Measurements from ENCODE around the gene SLC35F3. TPM values are rescaled to one million over a fixed set of nuclear protein-coding genes. Genes with fewer than 3 reads are reported as not detected.
"Not testable (repeated sequence)": the region's sequence is repeated elsewhere in the genome, so short reads cannot be mapped to it uniquely, and the experiment has no call there.

The SLC35F3 gene
- total and polyA plus RNA-seq, 8 donors, result 1.4 to 7.1 (median 2.5) TPM

DNA sequence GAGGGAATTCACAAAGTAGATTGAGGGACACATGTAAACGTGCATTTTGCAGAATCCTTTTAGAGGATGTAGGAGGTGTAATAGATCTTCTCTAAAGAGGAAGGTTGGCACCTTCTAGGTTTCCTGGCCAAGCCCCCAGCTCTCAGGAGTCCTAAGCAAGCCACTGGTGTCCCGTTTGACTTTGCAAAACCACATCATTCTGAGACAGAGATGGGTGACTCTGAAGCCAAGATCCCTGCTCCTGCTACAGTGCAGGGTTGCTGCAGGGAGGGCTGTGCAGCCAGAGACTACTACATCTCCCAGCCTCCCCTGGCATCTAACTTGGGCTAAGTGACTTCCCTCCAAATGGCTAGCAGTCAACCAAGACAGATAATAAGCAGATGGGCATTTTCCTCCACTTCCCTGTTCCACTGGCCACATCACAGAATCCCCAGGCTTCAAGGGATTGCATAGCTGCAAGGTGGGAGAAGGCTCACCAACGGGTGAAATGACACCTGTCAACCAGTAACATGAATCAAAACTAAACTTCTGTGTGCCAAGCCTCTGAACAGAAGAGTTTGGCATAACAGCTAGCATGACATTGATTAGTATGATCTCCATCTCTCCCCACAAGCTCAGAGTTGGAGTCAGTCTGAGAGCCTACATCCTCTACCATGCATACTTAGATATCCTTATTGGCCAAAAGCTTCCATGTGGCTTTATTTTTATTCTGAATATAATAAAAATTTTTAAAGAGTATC lies 339.2 kb downstream of the SLC35F3 start:
- no peak for ATAC-seq
- H3K9me3 ChIP-seq, result no peaks in the 10 kb centered on the region
- intact Hi-C loops (cut with DNase I), result no loop called here
- TF ChIP-seq, protein P1, sequence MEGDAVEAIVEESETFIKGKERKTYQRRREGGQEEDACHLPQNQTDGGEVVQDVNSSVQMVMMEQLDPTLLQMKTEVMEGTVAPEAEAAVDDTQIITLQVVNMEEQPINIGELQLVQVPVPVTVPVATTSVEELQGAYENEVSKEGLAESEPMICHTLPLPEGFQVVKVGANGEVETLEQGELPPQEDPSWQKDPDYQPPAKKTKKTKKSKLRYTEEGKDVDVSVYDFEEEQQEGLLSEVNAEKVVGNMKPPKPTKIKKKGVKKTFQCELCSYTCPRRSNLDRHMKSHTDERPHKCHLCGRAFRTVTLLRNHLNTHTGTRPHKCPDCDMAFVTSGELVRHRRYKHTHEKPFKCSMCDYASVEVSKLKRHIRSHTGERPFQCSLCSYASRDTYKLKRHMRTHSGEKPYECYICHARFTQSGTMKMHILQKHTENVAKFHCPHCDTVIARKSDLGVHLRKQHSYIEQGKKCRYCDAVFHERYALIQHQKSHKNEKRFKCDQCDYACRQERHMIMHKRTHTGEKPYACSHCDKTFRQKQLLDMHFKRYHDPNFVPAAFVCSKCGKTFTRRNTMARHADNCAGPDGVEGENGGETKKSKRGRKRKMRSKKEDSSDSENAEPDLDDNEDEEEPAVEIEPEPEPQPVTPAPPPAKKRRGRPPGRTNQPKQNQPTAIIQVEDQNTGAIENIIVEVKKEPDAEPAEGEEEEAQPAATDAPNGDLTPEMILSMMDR (IDR thresholded peaks at IDR 0.05), result no peak
- no peaks in the 10 kb centered on the region for H3K36me3 ChIP-seq
- no peaks in the 10 kb centered on the region for H3K4me1 ChIP-seq
- DNase-seq, result no peak
- H3K27ac ChIP-seq, result no peak overlapping the region
- H3K27me3 ChIP-seq, result no peaks in the 10 kb centered on the region
- FAIRE-seq, result no peak
- 45 to 53% methylated on average over 3 of the region's 3 CpGs for WGBS, 2 donors
- H3K4me3 ChIP-seq, result no peak overlapping the region

DNA sequence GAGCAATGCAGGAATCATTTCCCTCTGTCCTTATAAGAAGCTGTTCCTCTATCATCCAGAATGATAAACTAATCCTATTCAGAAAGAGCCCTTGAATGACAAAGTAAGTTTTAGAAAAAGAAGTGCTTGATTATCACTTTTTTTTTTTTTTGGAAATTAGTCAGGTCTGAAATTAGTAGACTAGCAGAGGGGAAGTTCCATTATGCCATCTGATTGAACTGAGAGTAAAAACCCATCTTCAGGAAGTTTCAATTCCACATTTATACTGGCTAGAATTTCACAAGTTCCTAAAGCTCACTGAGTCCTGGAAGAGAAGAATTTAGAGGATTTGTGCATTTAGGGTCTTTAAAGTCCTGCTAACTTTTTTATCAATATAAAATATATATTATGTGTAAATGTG lies 340.0 kb downstream of the SLC35F3 start:
- H3K27me3 ChIP-seq, result no peaks in the 10 kb centered on the region
- no peaks in the 10 kb centered on the region for H3K9me3 ChIP-seq
- TF ChIP-seq, protein P1 (IDR thresholded peaks at IDR 0.05), result no peak
- H3K36me3 ChIP-seq, result no peaks in the 10 kb centered on the region
- no peak for FAIRE-seq
- DNase-seq, result no peak
- no peak overlapping the region for H3K27ac ChIP-seq
- peak in 1 of 4 donors; percentile 39 for ATAC-seq
- H3K4me1 ChIP-seq, result no peaks in the 10 kb centered on the region
- H3K4me3 ChIP-seq, result no peak overlapping the region
- intact Hi-C loops (cut with DNase I), result no loop called here

DNA sequence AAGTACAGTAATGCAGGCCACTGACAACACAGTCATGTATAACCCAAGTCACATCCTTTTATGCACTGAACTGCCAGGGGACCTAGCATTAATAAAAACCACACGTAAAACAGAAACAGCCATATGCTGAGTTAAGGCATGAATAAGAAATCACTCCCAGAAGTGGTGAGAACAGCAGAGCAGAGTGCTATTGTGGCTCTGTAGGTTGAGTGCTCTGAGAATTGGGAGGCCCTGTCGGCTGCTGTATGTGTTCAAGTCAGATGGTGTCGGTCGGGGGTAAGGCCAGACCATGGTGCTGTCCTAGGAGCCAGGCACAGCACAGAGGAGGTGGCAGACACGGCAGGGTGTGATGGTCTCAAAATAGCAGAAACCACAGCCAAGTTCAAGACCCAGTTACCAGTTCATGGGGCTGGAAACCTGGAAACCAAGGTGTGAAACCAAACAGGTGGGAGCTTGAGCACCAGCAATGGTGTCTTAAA lies 342.2 kb downstream of the SLC35F3 start:
- Histone ChIP-seq H3K27ac (no peak overlapping the region), H3K9me3 (no peaks in the 10 kb centered on the region), H3K27me3 (no peaks in the 10 kb centered on the region), H3K4me1 (no peaks in the 10 kb centered on the region), H3K4me3 (no peak overlapping the region), H3K36me3 (no peaks in the 10 kb centered on the region)
- no peak for DNase-seq
- FAIRE-seq, result no peak
- intact Hi-C loops (cut with DNase I), result no loop called here
- ATAC-seq, result no peak
- TF ChIP-seq, protein P1 (IDR thresholded peaks at IDR 0.05), result no peak
- WGBS, 2 donors, result 90% methylated on average over 5 of the region's 5 CpGs

DNA sequence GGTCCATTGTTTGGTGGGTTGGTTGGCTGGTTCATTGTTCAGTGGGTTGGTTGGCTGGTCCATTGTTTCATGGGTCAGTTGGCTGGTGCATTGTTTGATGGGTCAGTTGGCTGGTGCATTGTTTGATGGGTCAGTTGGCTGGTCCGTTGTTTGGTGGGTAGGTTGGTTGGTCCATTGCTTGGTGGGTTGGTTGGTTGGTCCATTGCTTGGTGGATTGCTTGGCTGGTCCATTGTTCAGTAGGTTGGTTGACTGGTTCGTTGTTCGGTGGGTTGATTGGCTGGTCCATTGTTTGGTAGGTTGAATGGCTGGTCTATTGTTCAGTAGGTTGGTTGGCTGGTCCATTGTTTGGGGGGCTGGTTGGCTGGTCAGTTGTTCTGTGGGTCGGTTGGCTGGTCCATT lies 343.3 kb downstream of the SLC35F3 start:
- DNase-seq; H3K9me3 ChIP-seq; FAIRE-seq; H3K4me3 ChIP-seq; H3K36me3 ChIP-seq; H3K4me1 ChIP-seq; H3K27me3 ChIP-seq; H3K27ac ChIP-seq; intact Hi-C loops (cut with DNase I); ATAC-seq: not testable (repeated sequence)
- WGBS, 2 donors, result 76 to 84% methylated on average over 4 of the region's 4 CpGs

DNA sequence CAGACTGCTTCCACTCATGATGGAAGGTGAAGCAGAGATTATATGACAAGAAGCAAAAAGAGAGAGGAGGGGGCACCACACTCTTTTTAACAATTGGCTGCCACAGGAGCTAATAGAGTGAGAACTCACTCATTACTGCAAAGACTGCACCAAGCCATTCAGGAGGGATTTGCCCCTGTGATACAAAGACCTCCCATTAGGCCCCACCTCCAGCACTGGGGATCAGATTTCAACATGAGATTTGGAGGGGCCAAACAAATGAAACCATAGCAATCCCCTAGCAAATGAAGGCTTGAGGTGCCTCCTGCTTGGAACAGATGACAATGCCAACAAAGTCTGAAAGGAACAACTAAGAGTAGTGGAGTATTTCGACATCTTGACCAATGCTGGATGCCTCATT lies 346.3 kb downstream of the SLC35F3 start:
- DNase-seq (no peak), FAIRE-seq (no peak), ATAC-seq (no peak)

More for the DNA sequence above, 346.3 kb downstream of the SLC35F3 start:
- Histone ChIP-seq H3K27ac (no peak overlapping the region), H3K4me1 (peaks cover 0 to 6% (median 0%) of the 10 kb centered on the region in 3 donors), H3K36me3 (no peaks in the 10 kb centered on the region), H3K27me3 (no peaks in the 10 kb centered on the region), H3K9me3 (no peaks in the 10 kb centered on the region), H3K4me3 (no peak overlapping the region)
- 84 to 89% methylated on average over 1 of the region's 1 CpG for WGBS, 2 donors
- intact Hi-C loops (cut with DNase I), result no loop called here
- TF ChIP-seq, protein P1 (IDR thresholded peaks at IDR 0.05), result no peak
